Naive thymus-derived CD8-positive, alpha-beta T cell (primary cell): ENCODE data around the gene LIPH. TPM values are rescaled to one million over a fixed set of nuclear protein-coding genes. Genes with fewer than 3 reads are reported as not detected.
A peak's percentile ranks its signal among the peaks of the same experiment; 100 is the strongest.
"Not testable (repeated sequence)": the region's sequence is repeated elsewhere in the genome, so short reads cannot be mapped to it uniquely, and the experiment has no call there.

Experiments
- ATAC-seq, 2 donors: fragments of 150-1000 bp; cut with Tn5 transposase in 1 of 2; sonication (Bioruptor Pico), chemical (Tn5 transposase) in 1 of 2; 1 replicate in 1 of 2; 2 replicates in 1 of 2; pipeline ENCODE4 v1.10.0; 2021; ENCODE audit warnings: mild to moderate bottlenecking in 2 of 2, moderate library complexity in 2 of 2
- POLR2A ChIA-PET: fragments of 350-600 bp; sonication (Branson Sonifier 250); formaldehyde crosslinking; loops from one replicate; lab custom pipeline; 2021; ENCODE audit warnings: antibody characterized with exemption; lab: Charles Lee
- DNase-seq, 10 donors: peaks; one replicate each; pipeline versions ENCODE4 v3.0.0 to v3.0.0-alpha.2; 2020 to 2022
- H3K27ac Mint-ChIP-seq, 10 donors: one replicate each; pipeline ENCODE4 v1.8.0; 2020 to 2022; ENCODE audit warnings: mild to moderate bottlenecking in 10 of 10, mixed read lengths in 10 of 10, moderate library complexity in 4 of 10, inconsistent platforms in 1 of 10
- H3K27me3 Mint-ChIP-seq, 5 donors: one replicate each; pipeline ENCODE4 v1.8.0; 2021 to 2022; ENCODE audit warnings: mixed read lengths in 5 of 5
- H3K36me3 Mint-ChIP-seq, 3 donors: one replicate each; pipeline ENCODE4 v1.8.0; 2020 to 2022; ENCODE audit warnings: mixed read lengths in 3 of 3, mild to moderate bottlenecking in 2 of 3, inconsistent platforms in 1 of 3
- H3K4me1 Mint-ChIP-seq, 4 donors: one replicate each; pipeline ENCODE4 v1.8.0; 2021 to 2022; ENCODE audit warnings: mixed read lengths in 4 of 4
- H3K4me3 Mint-ChIP-seq, 10 donors: one replicate each; pipeline ENCODE4 v1.8.0; 2020 to 2022; ENCODE audit warnings: mild to moderate bottlenecking in 10 of 10, mixed read lengths in 10 of 10, moderate library complexity in 6 of 10, inconsistent platforms in 1 of 10
- H3K9me3 Mint-ChIP-seq, 9 donors: one replicate each; pipeline ENCODE4 v1.8.0; 2020 to 2022; ENCODE audit warnings: mixed read lengths in 9 of 9, mild to moderate bottlenecking in 3 of 9, inconsistent platforms in 1 of 9, moderate library complexity in 1 of 9
- polyA plus RNA-seq, 3 donors: library from polyadenylated mRNA; unstranded; fragments of 300-500 nt; fragmentation: Illumina TruSeq; gene quantifications; one replicate each; pipeline ENCODE4 v1.2.3, GENCODE V29; 2021
- total RNA-seq, 8 experiments: library from RNA in 2 of 8; stranded (reverse) in 2 of 8; gene quantifications; one replicate each; pipeline ENCODE4 v1.2.3 and lab custom pipeline; 2021 to 2026

LIPH gene
- total and polyA plus RNA-seq, 5 experiments from 2014 or later, result not detected

- ATAC-seq (no peak), DNase-seq (no peak)
- Mint-ChIP-seq H3K4me1 (peaks cover 3 to 8% (median 6%) of the 10 kb centered on the region in 4 donors), H3K9me3 (peaks cover 0 to 21% (median 2%) of the 10 kb centered on the region in 9 donors), H3K4me3 (no peak overlapping the region), H3K36me3 (peaks cover 0 to 12% (median 0%) of the 10 kb centered on the region in 3 donors), H3K27me3 (no peaks in the 10 kb centered on the region), H3K27ac (no peak overlapping the region)
- POLR2A ChIA-PET, result interaction anchor here (0.7 kb wide), 2 partner anchors 130 to 896 kb away, joined by 3 read pairs; no protein-coding TSS in a partner anchor
Measured at GRCh38 chr3:185572183-185572582, 19.8 kb upstream of the LIPH start.

GRCh38 chr3:185561958-185562357 lies 9.6 kb upstream of the LIPH start:
- no peaks in the 10 kb centered on the region for H3K36me3 Mint-ChIP-seq
- peak; percentile 48 to 61 for ATAC-seq
- POLR2A ChIA-PET, result interaction anchor here (0.7 to 1.2 kb wide), 3 partner anchors 25 to 218 kb away, joined by 3 to 4 read pairs (median 3); partner anchors contain the start of genes SENP2 and TMEM41A
- no peaks in the 10 kb centered on the region for H3K9me3 Mint-ChIP-seq
- H3K4me3 Mint-ChIP-seq, result peak overlapping the region in 9 of 10 donors; percentile 43 to 83 (median 52)
- H3K4me1 Mint-ChIP-seq, result peaks cover 9 to 23% (median 20%) of the 10 kb centered on the region in 4 donors
- DNase-seq, result no peak
- H3K27ac Mint-ChIP-seq, result peak overlapping the region in 9 of 10 donors; percentile 69 to 90 (median 88)
- H3K27me3 Mint-ChIP-seq, result peaks cover 0 to 4% (median 4%) of the 10 kb centered on the region in 5 donors

GRCh38 chr3:185561374-185561943 lies 9.1 kb upstream of the LIPH start:
- H3K4me1 Mint-ChIP-seq, result peaks cover 9 to 23% (median 20%) of the 10 kb centered on the region in 4 donors
- peak overlapping the region in 9 of 10 donors; percentile 69 to 90 (median 88) for H3K27ac Mint-ChIP-seq
- POLR2A ChIA-PET, result interaction anchor here (0.7 to 1.2 kb wide), 3 partner anchors 25 to 218 kb away, joined by 3 to 4 read pairs (median 3); partner anchors contain the start of genes SENP2 and TMEM41A
- peak overlapping the region in 9 of 10 donors; percentile 16 to 83 (median 59) for H3K4me3 Mint-ChIP-seq
- peaks cover 0 to 4% (median 4%) of the 10 kb centered on the region in 5 donors for H3K27me3 Mint-ChIP-seq
- no peaks in the 10 kb centered on the region for H3K36me3 Mint-ChIP-seq
- no peak for DNase-seq
- H3K9me3 Mint-ChIP-seq, result no peaks in the 10 kb centered on the region
- peak; percentile 46 to 57 for ATAC-seq

GRCh38 chr3:185560676-185561075 lies 8.3 kb upstream of the LIPH start:
- no peak for ATAC-seq
- no peaks in the 10 kb centered on the region for H3K36me3 Mint-ChIP-seq
- peak overlapping the region in 1 of 10 donors; percentile 11 for H3K27ac Mint-ChIP-seq
- H3K9me3 Mint-ChIP-seq, result no peaks in the 10 kb centered on the region
- peaks cover 0 to 4% (median 4%) of the 10 kb centered on the region in 5 donors for H3K27me3 Mint-ChIP-seq
- POLR2A ChIA-PET, result interaction anchor here (1.3 kb wide), 1 partner anchor 15 kb away, joined by 3 read pairs; no protein-coding TSS in a partner anchor
- H3K4me3 Mint-ChIP-seq, result peak overlapping the region in 1 of 10 donors; percentile 15
- DNase-seq, result no peak
- peaks cover 9 to 23% (median 20%) of the 10 kb centered on the region in 4 donors for H3K4me1 Mint-ChIP-seq

- H3K27me3 Mint-ChIP-seq, result peaks cover 0 to 4% (median 4%) of the 10 kb centered on the region in 5 donors
- H3K36me3 Mint-ChIP-seq, result no peaks in the 10 kb centered on the region
- no peaks in the 10 kb centered on the region for H3K9me3 Mint-ChIP-seq
- peak overlapping the region in 9 of 10 donors; percentile 38 to 92 (median 85) for H3K4me3 Mint-ChIP-seq
- POLR2A ChIA-PET, result interaction anchor here (1.3 kb wide), 1 partner anchor 16 kb away, joined by 3 read pairs; no protein-coding TSS in a partner anchor
- H3K4me1 Mint-ChIP-seq, result peaks cover 9 to 23% (median 20%) of the 10 kb centered on the region in 4 donors
- H3K27ac Mint-ChIP-seq, result peak overlapping the region in 1 of 10 donors; percentile 8
- DNase-seq, result no peak
- ATAC-seq, result no peak
Measured at GRCh38 chr3:185559706-185560090, 7.3 kb upstream of the LIPH start.

GRCh38 chr3:185558395-185558794 lies 6.0 kb upstream of the LIPH start:
- Mint-ChIP-seq H3K27me3 (peaks cover 0 to 4% (median 4%) of the 10 kb centered on the region in 5 donors), H3K36me3 (no peaks in the 10 kb centered on the region), H3K4me1 (peaks cover 9 to 23% (median 20%) of the 10 kb centered on the region in 4 donors), H3K27ac (peak overlapping the region in 1 of 10 donors; percentile 87), H3K4me3 (peak overlapping the region in 2 of 10 donors; percentile 77 to 88), H3K9me3 (no peaks in the 10 kb centered on the region)
- DNase-seq (no peak), ATAC-seq (no peak)
- POLR2A ChIA-PET, result interaction anchor here (1.2 kb wide), 1 partner anchor 60 kb away, joined by 3 read pairs; the partner anchor contains the start of gene TMEM41A

GRCh38 chr3:185556640-185557039 lies 4.3 kb upstream of the LIPH start:
- DNase-seq, H3K27me3 Mint-ChIP-seq, ATAC-seq, H3K4me3 Mint-ChIP-seq, H3K36me3 Mint-ChIP-seq, H3K27ac Mint-ChIP-seq, H3K9me3 Mint-ChIP-seq: not testable (repeated sequence)
- POLR2A ChIA-PET, result interaction anchor here (0.7 kb wide), 1 partner anchor 30 kb away, joined by 4 read pairs; no protein-coding TSS in a partner anchor
- peaks cover 9 to 15% (median 14%) of the 10 kb centered on the region in 4 donors for H3K4me1 Mint-ChIP-seq

- Mint-ChIP-seq H3K27me3 (peaks cover 0 to 4% (median 4%) of the 10 kb centered on the region in 5 donors), H3K36me3 (no peaks in the 10 kb centered on the region), H3K4me1 (peaks cover 7 to 10% (median 9%) of the 10 kb centered on the region in 4 donors), H3K9me3 (no peaks in the 10 kb centered on the region), H3K27ac (no peak overlapping the region), H3K4me3 (no peak overlapping the region)
- POLR2A ChIA-PET, result no interaction called here
- DNase-seq, result no peak
- no peak for ATAC-seq
Measured at GRCh38 chr3:185555860-185556347, 3.5 kb upstream of the LIPH start.

GRCh38 chr3:185555101-185555501 lies 2.7 kb upstream of the LIPH start:
- POLR2A ChIA-PET, result no interaction called here
- no peak for ATAC-seq

GRCh38 chr3:185549651-185550111 lies 2.7 kb downstream of the LIPH start:
- no peak for ATAC-seq
- no peaks in the 10 kb centered on the region for H3K9me3 Mint-ChIP-seq
- no peak overlapping the region for H3K4me3 Mint-ChIP-seq
- no peak overlapping the region for H3K27ac Mint-ChIP-seq
- no peak for DNase-seq
- H3K27me3 Mint-ChIP-seq, result no peaks in the 10 kb centered on the region
- POLR2A ChIA-PET, result no interaction called here
- no peaks in the 10 kb centered on the region for H3K36me3 Mint-ChIP-seq
- H3K4me1 Mint-ChIP-seq, result no peaks in the 10 kb centered on the region

More at GRCh38 chr3:185555101-185555501, 2.7 kb upstream of the LIPH start:
- H3K36me3 Mint-ChIP-seq, result no peaks in the 10 kb centered on the region
- H3K9me3 Mint-ChIP-seq, result no peaks in the 10 kb centered on the region
- no peak for DNase-seq
- H3K4me3 Mint-ChIP-seq, result no peak overlapping the region
- peaks cover 7 to 10% (median 9%) of the 10 kb centered on the region in 4 donors for H3K4me1 Mint-ChIP-seq
- H3K27me3 Mint-ChIP-seq, result peaks cover 0 to 4% (median 2%) of the 10 kb centered on the region in 5 donors
- no peak overlapping the region for H3K27ac Mint-ChIP-seq

- POLR2A ChIA-PET, result no interaction called here
- no peak overlapping the region for H3K4me3 Mint-ChIP-seq
- H3K27ac Mint-ChIP-seq, result peak overlapping the region in 1 of 10 donors; percentile 27
- ATAC-seq (no peak), DNase-seq (no peak)
- no peaks in the 10 kb centered on the region for H3K9me3 Mint-ChIP-seq
- peaks cover 0 to 3% (median 0%) of the 10 kb centered on the region in 5 donors for H3K27me3 Mint-ChIP-seq
- no peaks in the 10 kb centered on the region for H3K4me1 Mint-ChIP-seq
- no peaks in the 10 kb centered on the region for H3K36me3 Mint-ChIP-seq
Measured at GRCh38 chr3:185549122-185549521, 3.3 kb downstream of the LIPH start.

- DNase-seq, result no peak
- ATAC-seq, result no peak
- Mint-ChIP-seq H3K27ac (no peak overlapping the region), H3K4me1 (peaks cover 0 to 7% (median 5%) of the 10 kb centered on the region in 4 donors), H3K4me3 (no peak overlapping the region), H3K9me3 (no peaks in the 10 kb centered on the region), H3K36me3 (no peaks in the 10 kb centered on the region), H3K27me3 (peaks cover 0 to 8% (median 0%) of the 10 kb centered on the region in 5 donors)
- POLR2A ChIA-PET, result no interaction called here
Measured at GRCh38 chr3:185540695-185541094, 11.7 kb downstream of the LIPH start.

- Mint-ChIP-seq H3K4me1 (peaks cover 0 to 7% (median 5%) of the 10 kb centered on the region in 4 donors), H3K9me3 (no peaks in the 10 kb centered on the region), H3K4me3 (no peak overlapping the region), H3K27me3 (peaks cover 0 to 8% (median 0%) of the 10 kb centered on the region in 5 donors), H3K27ac (no peak overlapping the region), H3K36me3 (no peaks in the 10 kb centered on the region)
- no peak for ATAC-seq
- POLR2A ChIA-PET, result no interaction called here
- DNase-seq, result no peak
Measured at GRCh38 chr3:185539934-185540333, 12.5 kb downstream of the LIPH start.
